GM19467 (cell line): ENCODE results near the gene RXFP1.

Experiments used
- ATAC-seq: cut with Tn5 transposase; IDR thresholded peaks from one replicate; pipeline ENCODE4 v1.9.1; 2021; ENCODE audit warnings: mild to moderate bottlenecking, moderate library complexity; ENCODE audit not compliant: unreplicated experiment

Gene RXFP1

GRCh38 chr4:158521484-158522088, at the start of gene RXFP1:
Gene RXFP1, plus strand, starts transcription at chr4:158521882. Its CDS starts 95 bp downstream, at chr4:158521977.
- no peak for ATAC-seq

DNA sequence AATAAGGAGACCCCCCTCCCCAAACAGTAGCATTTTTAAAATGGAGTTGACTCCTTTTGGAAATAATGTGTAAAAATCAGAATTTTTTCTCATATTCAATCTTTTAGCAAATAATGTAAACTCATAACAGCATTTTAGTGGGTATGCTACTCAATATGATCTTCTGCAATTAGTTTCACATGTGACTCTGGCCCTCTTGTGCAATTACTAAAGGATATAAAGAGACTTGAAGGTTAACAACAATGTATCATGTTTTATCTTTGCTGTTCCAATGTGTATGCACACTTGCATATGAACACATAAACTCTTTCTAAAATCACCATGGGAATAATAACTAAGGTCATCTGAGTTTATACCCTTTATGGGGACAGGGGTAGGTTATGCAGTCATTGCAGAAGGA, 39.9 kb upstream of the RXFP1 start:
- ATAC-seq: no peak

GRCh38 chr4:158484173-158484885, 37.4 kb upstream of the RXFP1 start:
- ATAC-seq: no peak

DNA sequence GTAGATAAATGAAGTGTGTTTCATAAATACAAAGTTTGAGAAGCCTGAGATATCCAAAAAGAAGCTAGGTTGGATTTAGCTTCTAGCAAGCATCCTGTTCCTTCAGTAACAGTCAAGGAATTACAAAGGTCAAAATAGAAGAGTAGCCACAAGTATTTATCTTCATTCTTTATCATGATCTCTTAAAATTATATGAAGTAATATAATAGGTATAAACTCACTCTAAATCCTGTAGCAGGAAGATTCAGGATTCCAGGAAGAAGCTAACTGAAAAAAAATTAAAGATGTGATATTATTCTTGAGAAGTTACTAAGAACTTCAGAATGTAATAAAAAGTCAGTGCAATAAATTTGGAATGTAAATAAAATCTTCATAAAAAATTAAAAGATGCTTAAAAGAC, 31.1 kb upstream of the RXFP1 start:
- no peak for ATAC-seq

DNA sequence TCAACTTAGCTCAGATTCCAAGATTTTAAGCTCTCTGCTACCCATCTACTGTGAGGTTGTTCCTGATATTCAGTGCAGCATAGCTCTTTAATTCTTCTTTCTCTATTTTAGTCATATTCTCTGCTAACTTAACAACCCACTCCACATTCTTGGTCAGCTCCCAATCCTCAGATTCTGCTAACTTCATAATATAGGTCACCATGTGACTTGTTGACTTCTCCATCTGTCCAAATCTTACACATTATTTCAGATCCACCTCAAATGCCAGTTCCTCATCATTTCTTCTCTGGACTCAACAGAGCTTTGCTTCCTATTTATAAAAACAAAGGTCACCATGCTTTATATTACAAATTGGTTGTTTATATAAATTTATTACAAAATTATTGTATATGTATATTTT, 29.3 kb upstream of the RXFP1 start:
- ATAC-seq: no peak

DNA sequence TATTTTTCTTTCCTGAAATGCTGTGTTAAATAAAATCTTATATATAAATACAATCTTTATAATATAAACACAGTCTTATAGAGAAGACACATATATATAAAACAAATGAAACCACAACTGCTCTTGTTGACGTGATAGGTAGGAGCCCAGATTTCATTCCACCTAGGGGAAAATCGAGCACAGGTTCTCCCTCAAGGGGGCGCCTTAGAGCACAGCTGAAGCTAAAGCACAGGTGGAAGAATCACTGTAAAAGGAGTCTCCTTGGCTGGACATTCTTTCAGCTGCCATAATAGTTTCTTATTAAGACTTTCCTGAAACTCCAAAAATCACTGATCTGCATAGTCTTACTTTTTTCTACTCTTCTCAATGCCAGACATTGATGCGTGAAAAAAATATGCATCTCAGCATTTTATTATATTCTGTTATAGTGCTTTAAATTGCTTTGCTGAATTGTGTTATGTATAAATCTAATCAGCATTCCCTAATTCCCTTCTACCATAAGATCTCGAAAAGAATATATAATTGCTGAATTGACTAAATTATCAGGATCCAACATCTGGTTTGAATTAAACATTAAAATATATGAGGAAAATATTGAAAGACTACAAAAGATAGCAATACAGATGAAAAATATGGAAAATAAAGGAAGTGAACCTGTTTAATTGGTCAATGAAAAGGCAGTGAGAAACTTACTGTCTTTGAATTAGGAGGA, 25.5 kb upstream of the RXFP1 start:
- ATAC-seq: no peak

- no peak for ATAC-seq
Measured at GRCh38 chr4:158500054-158500453, 21.6 kb upstream of the RXFP1 start.

DNA sequence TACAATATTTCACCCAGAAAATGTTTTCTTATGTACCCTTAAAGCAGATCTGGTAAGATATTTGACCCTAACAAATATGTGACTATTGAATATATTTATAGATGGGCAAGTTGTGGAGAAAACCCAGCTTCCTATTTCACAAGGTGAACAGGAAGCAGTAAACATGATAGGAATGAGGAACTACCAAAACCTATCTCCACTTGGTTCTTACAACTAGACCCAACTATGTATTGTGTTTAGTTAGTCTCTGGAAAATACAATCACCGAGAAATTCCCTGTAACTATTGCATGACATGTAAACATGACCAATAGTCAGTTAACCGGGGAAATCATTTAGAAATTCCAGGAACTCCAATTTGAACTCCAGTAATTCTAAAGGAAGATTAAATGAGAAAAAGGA, 8.4 kb upstream of the RXFP1 start:
- no peak for ATAC-seq

DNA sequence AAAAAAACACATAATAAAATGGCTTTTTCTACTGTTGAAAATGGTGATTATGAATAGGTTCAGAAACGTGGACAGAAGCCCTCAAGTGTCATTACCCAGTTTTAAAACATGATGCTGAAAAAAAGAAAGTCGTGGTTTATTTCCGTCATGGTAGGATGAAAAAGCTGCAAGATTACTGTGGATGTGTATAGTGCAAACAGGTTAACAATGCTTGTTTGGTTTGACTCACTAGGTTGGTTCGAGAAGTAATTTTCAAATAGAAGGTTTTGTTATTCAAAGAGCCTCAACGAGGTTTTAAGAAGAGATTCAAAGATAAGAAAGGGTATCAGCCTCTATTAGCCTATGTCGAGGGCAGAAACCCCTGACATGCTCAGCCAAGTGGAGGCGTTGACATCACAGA, 2.5 kb upstream of the RXFP1 start:
- ATAC-seq: no peak

GRCh38 chr4:158523990-158524535, 2.4 kb downstream of the RXFP1 start:
- ATAC-seq: no peak

GRCh38 chr4:158527516-158527915, 5.8 kb downstream of the RXFP1 start:
- ATAC-seq: no peak

DNA sequence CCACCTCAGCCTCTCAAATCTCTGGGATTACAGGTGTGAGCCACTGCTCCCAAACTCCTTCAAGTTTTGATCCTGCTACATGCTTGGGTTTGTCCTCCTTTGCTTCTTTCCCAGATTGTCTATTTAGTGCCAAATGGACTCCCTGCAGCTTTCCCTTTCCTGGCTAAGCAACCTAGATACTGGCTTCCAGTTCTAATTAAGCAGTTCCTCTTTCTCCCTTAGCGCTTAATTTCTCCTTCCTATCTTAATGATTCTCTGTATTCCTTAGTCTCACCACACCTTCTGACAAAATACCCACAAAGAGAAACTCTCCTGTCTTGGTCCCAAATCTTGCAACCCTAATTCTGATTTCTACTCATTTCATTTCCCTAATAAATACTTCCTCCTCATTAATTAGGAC, 7.8 kb downstream of the RXFP1 start:
- ATAC-seq: no peak

- no peak for ATAC-seq
Measured at GRCh38 chr4:158530381-158530780, 8.7 kb downstream of the RXFP1 start.

DNA sequence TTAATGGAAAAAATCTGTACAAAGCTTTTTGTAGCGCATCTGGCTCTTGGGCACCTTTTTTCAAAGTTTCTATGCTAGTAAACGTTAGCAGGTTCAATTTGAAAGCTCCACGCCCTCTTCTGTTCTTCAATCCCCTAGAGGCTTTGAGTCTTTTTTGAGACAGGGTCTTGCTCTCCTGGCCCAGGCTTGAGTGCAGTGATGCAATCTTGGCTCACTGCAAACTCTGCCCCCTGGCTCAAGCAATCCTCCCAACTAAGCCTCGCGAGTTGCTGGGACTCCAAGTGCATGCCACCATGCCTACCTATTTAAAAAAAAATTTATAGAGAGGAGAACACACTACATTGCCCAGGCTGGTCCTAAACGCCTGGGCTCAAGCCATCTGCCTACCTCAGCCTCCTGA, 9.2 kb downstream of the RXFP1 start:
- no peak for ATAC-seq

DNA sequence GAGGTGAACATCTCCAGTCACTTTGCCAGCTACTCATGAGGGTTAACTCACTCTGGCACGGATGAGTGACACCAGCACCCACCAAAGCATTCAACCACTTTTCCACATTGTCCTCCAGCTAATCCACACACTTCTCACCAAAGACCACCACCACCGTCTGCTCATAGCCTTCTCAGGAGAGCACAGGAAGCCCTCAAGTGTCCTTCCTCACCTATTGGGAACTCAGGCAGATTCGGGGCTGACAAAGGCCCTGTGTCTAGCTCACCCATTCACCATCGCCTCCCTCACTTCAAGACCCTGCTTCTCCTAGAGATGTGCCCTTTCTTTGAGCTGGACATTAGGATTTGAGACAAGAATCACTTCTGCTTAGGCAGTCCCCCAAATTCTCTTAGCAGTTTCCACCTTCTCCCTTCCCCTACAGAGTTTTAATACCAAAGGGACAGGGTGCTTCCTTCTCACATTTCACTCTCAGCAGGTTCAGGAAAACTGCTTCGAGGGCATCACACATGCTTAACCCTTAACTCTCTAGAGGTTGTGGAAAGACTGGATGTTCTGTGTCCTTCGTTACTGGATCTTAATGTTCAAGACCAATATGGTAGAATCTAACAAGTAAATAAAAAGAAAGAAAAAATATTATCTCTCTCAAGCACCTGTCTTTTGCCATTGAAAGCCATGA, 11.0 kb downstream of the RXFP1 start:
- ATAC-seq: no peak

DNA sequence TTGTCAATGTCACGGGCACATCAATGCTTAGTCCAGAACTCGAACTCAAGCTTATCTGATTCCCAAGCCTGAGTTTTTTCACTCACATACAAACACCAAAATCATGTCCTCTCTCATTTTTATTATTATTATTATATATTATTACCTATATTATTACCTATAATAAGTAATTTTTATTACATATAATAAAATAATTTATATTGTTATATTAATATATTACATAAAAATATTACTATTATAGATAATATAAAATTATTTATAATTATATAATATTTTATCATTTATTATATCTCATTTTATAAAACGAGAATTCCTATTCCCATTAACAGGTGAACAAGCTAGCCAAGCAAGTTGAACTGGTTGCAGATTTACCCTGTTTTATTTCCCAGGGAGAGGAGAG, 13.0 kb downstream of the RXFP1 start:
- no peak for ATAC-seq

GRCh38 chr4:158535130-158535614, 13.5 kb downstream of the RXFP1 start:
- no peak for ATAC-seq

DNA sequence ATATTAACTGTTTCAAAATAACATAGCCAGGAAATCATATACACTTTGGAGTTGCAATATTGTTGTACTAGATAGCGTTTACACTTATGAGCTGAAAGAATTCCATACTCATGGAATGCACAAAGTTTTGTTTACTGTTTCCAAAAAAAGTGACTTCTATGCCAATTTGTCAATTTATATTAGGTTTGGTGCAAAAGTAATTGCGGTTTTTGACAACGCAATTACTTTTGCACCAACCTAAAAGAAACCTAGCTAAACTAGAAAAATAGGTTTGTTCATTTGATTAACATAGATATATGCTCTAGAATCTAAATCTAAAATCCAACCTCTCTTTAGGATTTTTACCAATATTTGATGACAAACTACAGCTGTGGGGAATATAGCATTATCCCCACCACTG, 15.2 kb downstream of the RXFP1 start:
- no peak for ATAC-seq

GRCh38 chr4:158538176-158538575, 16.5 kb downstream of the RXFP1 start:
- ATAC-seq: no peak

DNA sequence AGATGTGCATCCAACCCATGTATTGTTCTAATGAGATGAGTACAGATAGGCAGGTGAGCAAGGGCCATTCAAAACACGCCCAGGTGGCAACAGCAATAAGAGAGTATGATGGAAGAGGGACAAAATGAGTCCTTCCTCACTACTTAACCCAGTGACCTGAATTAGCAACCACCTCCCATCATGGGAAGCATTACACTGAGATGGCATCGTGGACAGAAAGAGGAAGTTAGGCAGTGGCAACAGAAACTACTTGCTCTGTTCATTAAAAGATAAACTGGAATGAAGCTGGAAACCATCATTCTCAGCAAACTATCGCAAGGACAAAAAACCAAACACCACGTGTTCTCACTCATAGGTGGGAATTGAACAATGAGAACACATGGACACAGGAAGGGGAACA, 17.2 kb downstream of the RXFP1 start:
- no peak for ATAC-seq
